ENCODE results near the gene C13orf46.

DNA sequence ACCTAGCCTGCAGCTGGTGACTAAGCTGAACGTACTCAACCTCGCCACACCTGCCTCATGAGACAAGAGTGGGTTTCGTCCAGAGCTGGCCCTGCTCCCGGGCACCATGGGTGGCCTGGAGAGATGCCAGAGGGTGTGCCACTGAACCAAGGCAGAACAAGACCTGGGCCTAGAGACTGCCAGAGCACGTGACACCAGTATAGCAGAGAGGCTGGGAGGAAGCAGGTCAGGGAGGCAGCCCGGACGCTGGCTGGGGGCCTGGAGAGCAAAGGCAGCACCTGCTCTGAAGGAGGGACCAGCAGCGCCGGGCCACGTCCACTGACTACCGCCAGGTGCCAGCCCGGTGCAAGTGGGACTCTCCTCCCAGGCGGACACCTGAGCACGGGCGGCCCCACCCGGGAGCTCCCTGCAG is 7.3 kb upstream of the C13orf46 start:
- TF ChIP-seq, protein P1, sequence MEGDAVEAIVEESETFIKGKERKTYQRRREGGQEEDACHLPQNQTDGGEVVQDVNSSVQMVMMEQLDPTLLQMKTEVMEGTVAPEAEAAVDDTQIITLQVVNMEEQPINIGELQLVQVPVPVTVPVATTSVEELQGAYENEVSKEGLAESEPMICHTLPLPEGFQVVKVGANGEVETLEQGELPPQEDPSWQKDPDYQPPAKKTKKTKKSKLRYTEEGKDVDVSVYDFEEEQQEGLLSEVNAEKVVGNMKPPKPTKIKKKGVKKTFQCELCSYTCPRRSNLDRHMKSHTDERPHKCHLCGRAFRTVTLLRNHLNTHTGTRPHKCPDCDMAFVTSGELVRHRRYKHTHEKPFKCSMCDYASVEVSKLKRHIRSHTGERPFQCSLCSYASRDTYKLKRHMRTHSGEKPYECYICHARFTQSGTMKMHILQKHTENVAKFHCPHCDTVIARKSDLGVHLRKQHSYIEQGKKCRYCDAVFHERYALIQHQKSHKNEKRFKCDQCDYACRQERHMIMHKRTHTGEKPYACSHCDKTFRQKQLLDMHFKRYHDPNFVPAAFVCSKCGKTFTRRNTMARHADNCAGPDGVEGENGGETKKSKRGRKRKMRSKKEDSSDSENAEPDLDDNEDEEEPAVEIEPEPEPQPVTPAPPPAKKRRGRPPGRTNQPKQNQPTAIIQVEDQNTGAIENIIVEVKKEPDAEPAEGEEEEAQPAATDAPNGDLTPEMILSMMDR (IDR thresholded peaks at IDR 0.05; ENCODE audit: low read depth, low read length, missing input control) = no peak
- no peak for TF ChIP-seq EGR1 (IDR thresholded peaks at IDR 0.05; ENCODE audit: low read depth in 2 of 2)
- TF ChIP-seq ATF3 (IDR thresholded peaks at IDR 0.05) = no peak
- TF ChIP-seq TAF1 (conservative IDR thresholded peaks at IDR 0.05) = no peak
- TF ChIP-seq REST (IDR thresholded peaks at IDR 0.05) = no peak
- no peak for TF ChIP-seq YY1 (IDR thresholded peaks at IDR 0.05)
- TF ChIP-seq RXRA (IDR thresholded peaks at IDR 0.05) = no peak
- TF ChIP-seq, protein P2, sequence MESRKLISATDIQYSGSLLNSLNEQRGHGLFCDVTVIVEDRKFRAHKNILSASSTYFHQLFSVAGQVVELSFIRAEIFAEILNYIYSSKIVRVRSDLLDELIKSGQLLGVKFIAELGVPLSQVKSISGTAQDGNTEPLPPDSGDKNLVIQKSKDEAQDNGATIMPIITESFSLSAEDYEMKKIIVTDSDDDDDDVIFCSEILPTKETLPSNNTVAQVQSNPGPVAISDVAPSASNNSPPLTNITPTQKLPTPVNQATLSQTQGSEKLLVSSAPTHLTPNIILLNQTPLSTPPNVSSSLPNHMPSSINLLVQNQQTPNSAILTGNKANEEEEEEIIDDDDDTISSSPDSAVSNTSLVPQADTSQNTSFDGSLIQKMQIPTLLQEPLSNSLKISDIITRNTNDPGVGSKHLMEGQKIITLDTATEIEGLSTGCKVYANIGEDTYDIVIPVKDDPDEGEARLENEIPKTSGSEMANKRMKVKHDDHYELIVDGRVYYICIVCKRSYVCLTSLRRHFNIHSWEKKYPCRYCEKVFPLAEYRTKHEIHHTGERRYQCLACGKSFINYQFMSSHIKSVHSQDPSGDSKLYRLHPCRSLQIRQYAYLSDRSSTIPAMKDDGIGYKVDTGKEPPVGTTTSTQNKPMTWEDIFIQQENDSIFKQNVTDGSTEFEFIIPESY (IDR thresholded peaks at IDR 0.05) = no peak
